Stimulated activated CD8-positive, alpha-beta memory T cell treated with anti-CD3 and anti-CD28 coated beads, Interleukin-7, amount 100 ng/mL, for 48 hours (primary cell): ENCODE measurements around the gene SIM1.

Source experiments
- DNase-seq, 2 donors: peaks; one replicate each; pipeline ENCODE4 v3.0.0-alpha.2; 2020; ENCODE audit warnings: low read depth in 1 of 2; ENCODE audit errors: extremely low read depth in 1 of 2

The SIM1 gene

GRCh38 chr6:100427452-100427851 lies 37.3 kb downstream of the SIM1 start:
- no peak for DNase-seq

GRCh38 chr6:100426744-100427338 lies 37.9 kb downstream of the SIM1 start:
- DNase-seq, result no peak

- no peak for DNase-seq
Measured at GRCh38 chr6:100426241-100426640, 38.5 kb downstream of the SIM1 start.

- DNase-seq, result no peak
Measured at GRCh38 chr6:100420711-100421110, 44.0 kb downstream of the SIM1 start.

- DNase-seq, result no peak
Measured at GRCh38 chr6:100417036-100417435, 47.7 kb downstream of the SIM1 start.

GRCh38 chr6:100415768-100416167 lies 49.0 kb downstream of the SIM1 start:
- DNase-seq, result no peak

GRCh38 chr6:100412872-100413271 lies 51.8 kb downstream of the SIM1 start:
- DNase-seq, result no peak

- DNase-seq, result no peak
Measured at GRCh38 chr6:100404051-100404450, 60.7 kb downstream of the SIM1 start.

GRCh38 chr6:100393493-100393892 lies 71.2 kb downstream of the SIM1 start:
- no peak for DNase-seq

- DNase-seq, result no peak
Measured at GRCh38 chr6:100392423-100392822, 72.3 kb downstream of the SIM1 start.

- DNase-seq, result no peak
Measured at GRCh38 chr6:100388868-100389519, 75.7 kb downstream of the SIM1 start.

GRCh38 chr6:100382767-100383195 lies 81.9 kb downstream of the SIM1 start:
- DNase-seq, result no peak

GRCh38 chr6:100382031-100382430 lies 82.7 kb downstream of the SIM1 start:
- DNase-seq, result no peak

- DNase-seq, result no peak
Measured at GRCh38 chr6:100381111-100381510, 83.6 kb downstream of the SIM1 start.

GRCh38 chr6:100379386-100379785 lies 85.3 kb downstream of the SIM1 start:
- no peak for DNase-seq

GRCh38 chr6:100378576-100378975 lies 86.1 kb downstream of the SIM1 start:
- DNase-seq, result no peak

- no peak for DNase-seq
Measured at GRCh38 chr6:100376103-100376502, 88.6 kb downstream of the SIM1 start.

GRCh38 chr6:100372326-100373091 lies 92.2 kb downstream of the SIM1 start:
- no peak for DNase-seq

GRCh38 chr6:100371591-100371990 lies 93.1 kb downstream of the SIM1 start:
- no peak for DNase-seq

- DNase-seq, result no peak
Measured at GRCh38 chr6:100370265-100370664, 94.5 kb downstream of the SIM1 start.

- DNase-seq, result no peak
Measured at GRCh38 chr6:100366419-100366818, 98.3 kb downstream of the SIM1 start.

GRCh38 chr6:100363651-100364050 lies 101.1 kb downstream of the SIM1 start:
- DNase-seq, result no peak
